Mucosa of gallbladder (tissue), 1 donor: Measurements from ENCODE around the gene QPRT. TPM values are rescaled to one million over a fixed set of nuclear protein-coding genes. Genes with fewer than 3 reads are reported as not detected.
"Not testable (repeated sequence)": the region's sequence is repeated elsewhere in the genome, so short reads cannot be mapped to it uniquely, and the experiment has no call there.

ENCODE experiments used
- DNase-seq: peaks from one replicate; pipeline ENCODE4 v3.0.0-alpha.2; 2020; ENCODE audit warnings: low spot score
- total RNA-seq: library from RNA; stranded (reverse); gene quantifications from one replicate; pipeline ENCODE4 v1.2.1, GENCODE V29; 2021
- donor health status: DM: no; HTN: no; CAD: no.

Gene QPRT
- total RNA-seq, 1 donor from 2014 or later, result 17.2 TPM

DNA sequence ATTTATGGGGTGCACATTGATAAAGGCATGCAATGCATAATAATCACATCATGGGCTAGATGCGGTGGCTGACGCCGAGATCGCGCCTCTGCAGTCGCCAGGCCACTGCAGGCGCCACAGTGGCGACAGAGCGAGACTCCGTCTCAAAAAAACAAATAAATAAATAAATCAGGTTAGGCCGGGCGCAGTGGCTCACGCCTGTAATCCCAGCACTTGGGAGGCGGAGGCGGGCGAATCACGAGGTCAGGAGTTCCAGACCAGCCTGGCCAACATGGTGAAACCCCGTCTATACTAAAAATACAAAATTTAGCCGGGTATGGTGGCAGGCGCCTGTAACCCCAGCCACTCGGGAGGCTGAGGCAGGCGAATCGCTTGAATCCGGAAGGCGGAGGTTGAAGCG lies 13.6 kb downstream of the QPRT start:
- not testable (repeated sequence) for DNase-seq

DNA sequence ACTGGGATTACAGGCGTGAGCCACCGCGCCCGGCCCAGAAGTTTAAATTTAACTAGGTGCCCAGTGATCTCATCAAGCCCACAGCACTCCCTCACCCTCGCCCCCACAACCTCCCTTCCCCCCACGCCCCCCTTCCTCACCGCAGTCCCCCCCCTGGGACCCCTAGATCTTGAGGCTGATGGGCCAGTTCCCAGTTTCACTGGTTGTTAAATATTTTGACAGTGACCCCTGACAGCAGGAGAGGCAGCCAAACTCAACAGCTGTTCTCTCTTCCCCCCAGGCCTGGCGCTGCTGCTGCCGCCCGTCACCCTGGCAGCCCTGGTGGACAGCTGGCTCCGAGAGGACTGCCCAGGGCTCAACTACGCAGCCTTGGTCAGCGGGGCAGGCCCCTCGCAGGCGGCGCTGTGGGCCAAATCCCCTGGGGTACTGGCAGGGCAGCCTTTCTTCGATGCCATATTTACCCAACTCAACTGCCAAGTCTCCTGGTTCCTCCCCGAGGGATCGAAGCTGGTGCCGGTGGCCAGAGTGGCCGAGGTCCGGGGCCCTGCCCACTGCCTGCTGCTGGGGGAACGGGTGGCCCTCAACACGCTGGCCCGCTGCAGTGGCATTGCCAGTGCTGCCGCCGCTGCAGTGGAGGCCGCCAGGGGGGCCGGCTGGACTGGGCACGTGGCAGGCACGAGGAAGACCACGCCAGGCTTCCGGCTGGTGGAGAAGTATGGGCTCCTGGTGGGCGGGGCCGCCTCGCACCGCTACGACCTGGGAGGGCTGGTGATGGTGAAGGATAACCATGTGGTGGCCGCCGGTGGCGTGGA lies 15.6 kb downstream of the QPRT start:
- DNase-seq, result no peak

DNA sequence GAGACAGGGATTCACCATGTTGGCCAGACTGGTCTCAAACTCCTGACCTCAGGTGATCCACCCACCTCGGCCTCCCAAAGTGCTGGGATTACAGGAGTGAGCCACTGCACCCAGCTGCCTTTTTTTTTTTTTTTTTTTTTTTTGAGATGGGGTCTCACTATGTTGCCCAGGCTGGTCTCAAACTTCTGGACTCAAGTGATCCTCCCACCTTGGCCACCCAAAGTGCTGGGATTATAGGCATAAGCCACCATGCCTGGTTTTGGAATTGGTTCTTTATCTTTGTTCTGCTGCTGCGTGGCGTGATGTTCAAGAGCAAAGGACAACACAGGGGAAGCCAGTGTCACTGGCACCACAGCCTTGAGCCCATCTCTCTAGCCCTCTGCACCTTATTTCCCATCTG lies 16.7 kb downstream of the QPRT start:
- not testable (repeated sequence) for DNase-seq

DNA sequence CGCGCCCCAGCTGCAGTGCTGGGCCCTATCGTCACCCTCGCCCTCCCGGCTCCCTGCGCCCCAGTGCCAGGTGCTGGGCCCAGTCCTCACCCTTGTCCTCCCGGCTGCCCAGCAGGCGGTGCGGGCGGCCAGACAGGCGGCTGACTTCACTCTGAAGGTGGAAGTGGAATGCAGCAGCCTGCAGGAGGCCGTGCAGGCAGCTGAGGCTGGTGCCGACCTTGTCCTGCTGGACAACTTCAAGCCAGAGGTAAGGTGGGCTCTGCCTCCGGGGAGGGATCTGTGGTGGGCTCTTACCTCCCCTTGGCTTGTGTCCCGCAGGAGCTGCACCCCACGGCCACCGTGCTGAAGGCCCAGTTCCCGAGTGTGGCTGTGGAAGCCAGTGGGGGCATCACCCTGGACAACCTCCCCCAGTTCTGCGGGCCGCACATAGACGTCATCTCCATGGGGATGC lies 17.9 kb downstream of the QPRT start:
- DNase-seq, result no peak

DNA sequence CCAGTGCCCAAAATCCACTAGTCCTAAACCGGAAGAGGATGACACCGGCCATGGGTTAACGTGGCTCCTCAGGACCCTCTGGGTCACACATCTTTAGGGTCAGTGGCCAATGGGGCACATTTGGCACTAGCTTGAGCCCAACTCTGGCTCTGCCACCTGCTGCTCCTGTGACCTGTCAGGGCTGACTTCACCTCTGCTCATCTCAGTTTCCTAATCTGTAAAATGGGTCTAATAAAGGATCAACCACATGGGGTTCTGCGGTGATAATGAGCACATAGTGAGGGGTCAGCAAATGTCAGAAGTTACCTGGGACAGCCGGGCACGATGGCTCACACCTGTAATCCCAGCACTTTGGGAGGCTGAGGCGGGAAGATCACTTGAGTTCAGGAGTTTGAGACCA lies 18.4 kb downstream of the QPRT start:
- DNase-seq, result no peak

DNA sequence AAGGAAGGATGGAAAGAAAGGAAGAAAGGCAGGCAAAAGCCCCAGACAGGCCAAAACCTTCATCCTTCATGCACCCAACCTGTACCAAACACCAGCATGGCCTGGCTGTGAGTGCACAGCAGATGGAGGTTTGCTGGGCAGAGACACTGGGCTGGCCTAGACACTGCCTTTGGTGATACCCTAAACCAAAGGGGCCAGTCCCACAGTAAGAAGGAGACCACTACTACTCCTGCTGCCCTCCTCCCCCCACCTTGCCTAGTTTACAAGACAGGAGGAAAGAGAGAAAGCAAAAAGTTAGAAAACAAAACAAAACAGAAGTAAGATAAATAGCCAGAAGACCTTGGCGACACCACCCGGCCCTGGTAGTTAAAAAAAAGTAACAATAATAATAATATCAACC lies 19.1 kb downstream of the QPRT start:
- no peak for DNase-seq

DNA sequence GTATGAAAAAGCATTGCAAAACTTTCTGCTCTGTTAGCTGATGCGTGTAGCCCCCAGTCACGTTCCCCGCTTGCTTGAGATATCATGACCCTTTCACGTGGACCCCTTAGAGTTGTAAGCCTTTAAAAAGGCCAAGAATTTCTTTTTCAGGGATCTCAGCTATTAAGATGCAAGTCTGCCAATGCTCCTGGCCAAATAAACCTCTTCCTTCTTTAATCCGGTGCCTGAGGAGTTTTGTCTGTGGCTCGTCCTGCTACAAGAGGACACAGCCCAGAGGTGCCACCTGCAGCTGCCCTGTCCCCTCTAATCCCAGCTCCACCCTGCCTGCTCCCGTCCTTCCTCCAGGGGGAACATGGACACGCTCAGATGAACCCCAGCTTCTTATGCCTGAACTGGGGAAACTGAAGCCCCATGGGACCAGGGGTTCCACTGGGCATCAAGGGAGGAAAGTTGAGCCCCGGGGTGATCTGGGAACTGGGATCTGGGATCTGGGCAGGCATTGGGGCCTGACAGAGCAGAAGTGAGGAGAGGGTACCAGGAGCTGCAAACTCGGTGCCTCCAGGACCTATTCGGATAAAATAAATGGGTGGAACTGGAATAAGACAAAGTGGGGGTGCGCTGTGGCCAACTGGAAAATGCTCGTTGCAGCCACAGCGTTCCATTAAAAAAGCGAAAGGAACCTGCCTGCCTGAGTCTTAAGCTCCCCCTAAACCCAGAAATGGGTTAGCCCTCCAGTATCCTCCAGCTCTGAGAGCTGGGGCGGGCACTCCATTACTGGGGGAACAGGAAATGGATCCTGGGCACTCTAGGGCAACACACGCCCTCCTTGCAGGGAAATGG lies 19.7 kb downstream of the QPRT start:
- no peak for DNase-seq

DNA sequence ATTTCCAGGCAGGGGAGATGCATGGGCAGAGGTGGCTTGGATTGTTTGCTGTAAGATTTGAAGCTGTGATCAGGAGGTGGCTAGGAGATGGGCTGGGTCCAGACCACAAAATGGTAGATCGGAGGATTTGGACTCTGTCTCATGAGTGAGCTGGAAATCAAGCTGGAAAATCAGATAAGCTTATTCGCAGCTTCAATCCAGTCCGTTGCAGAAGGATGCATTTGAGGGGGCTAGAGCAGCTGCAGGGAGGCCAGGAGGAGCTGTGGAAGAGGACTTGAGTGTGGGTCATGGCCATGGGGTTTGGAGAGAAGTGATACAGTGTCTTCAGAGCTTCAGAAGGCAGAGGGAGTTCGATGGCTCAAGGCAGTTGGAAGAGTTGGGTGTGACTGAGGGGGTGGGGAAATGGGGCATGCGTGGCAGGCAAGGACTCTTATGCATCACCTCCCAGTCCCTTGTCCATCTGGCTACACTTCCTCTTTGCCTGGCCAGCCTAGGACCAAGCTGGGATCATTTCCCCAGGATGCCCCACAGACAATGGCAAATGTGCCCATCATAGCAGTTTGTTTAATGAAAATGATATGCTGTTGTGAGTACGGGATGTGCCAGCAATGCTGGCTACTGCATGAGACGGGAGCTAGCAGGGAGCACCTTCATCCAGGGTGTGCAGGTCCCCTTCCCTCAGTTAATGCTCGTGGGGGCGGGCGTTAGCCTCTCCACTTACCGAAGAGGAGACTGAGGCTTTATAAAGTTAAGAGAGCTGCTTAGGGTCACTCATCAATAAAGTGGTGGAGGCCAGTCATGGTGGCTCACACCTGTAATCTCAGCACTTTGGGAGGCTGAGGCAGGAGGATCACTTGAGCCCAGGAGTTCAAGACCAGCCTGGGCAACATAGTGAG lies 20.6 kb downstream of the QPRT start:
- DNase-seq, result no peak

DNA sequence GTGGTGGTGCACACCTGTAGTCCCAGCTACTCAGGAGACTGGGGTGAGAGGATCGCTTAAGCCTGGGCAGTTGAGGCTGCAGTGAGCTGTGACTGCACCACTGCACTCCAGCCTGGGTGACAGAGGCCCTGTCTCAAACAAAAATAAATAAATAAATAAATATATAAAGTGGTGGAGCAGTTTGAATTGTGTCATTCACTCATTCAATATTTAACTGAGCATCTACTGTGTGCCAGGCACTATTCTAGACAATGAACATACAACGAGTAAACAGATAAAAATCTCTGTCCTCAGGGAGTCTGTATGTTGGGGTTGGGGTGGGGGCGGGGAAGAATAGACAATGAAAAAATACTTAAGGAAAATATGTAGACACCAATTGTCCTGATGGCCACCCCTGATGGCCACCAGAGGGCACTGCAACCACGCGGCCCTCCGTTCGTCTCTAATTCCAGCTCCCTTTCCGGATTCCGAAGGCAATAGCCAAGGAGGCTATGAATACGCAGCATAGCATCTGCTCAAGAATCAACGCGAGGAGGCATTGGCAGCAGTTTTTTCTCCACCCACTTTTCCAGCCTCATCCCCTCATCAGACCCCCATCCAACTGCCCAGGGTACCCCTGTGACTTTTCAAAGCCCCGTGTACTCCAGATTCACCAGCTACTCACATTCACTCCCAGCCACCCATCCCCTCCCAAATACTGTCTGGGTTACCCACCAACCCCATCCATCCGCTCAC lies 21.4 kb downstream of the QPRT start:
- DNase-seq, result peak; percentile 82

DNA sequence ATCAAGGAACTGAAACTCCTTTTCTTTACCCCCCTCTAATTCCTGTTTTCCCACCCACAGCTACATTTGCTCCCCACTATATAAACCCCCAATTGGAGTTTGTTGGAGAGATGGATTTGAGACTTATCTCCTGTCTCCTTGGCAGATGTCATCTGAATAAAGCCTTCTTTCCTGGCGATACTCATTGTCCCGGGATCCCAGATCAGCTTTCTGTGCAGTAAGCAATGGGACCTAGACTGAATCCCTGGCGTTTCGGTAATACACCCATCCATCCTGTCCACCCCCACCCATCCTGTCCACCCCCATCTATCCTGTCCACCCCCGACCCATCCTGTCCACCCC lies 22.2 kb downstream of the QPRT start:
- DNase-seq, result no peak

DNA sequence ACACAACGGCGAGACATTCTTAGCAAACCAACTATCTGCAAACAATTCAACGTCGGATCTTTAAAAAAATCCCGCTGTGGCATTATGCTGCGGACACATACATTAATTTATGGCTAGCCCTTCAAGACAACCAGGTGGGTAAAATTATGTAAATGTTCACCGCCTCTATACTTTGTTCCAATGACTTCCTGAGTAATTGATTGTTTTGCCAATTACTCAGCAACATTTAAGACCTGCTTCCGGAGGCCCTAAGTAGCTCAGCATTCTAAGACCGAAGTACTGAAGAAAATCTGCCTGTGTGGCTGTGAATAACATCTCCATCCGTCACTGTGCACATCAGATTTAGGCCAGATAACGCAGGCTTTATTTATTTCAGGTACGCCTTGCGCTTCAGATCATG lies 23.3 kb downstream of the QPRT start:
- no peak for DNase-seq

DNA sequence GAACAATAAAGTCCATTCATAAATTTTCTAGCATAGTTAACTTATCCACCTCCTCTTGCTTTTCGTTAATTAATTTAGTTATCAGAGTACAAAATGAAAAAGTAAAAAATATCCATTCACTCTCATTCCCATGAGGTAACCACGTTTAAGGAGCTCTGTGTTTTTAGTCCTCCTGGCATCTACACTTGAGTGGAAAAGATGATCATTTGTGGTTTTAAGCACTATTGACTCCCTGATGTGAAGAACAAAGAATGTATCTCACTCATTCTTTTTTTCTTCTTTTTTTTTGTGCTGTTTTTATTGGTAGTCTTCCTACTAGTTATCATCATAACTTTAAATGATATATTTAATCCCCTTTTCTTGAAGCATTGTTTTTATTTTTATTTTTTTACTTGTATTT lies 26.1 kb downstream of the QPRT start:
- DNase-seq, result no peak

DNA sequence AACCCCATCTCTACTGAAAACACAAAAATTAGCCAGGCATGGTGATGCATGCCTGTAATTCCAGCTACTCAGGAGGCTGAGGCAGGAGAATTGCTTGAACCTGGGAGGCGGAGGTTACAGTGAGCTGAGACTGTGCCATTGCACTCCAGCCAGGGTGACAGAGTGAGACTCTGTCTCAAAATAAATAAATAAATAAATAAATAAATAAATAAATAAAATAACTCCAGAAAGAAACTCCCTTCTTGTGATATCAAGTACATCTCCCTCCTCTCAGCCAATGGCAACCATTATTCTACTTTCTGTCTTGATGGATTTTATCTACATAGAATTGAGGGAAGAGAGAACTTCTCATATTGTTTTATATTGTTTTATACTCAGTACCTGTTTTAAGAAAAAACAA lies 28.2 kb downstream of the QPRT start:
- DNase-seq, result not testable (repeated sequence)

DNA sequence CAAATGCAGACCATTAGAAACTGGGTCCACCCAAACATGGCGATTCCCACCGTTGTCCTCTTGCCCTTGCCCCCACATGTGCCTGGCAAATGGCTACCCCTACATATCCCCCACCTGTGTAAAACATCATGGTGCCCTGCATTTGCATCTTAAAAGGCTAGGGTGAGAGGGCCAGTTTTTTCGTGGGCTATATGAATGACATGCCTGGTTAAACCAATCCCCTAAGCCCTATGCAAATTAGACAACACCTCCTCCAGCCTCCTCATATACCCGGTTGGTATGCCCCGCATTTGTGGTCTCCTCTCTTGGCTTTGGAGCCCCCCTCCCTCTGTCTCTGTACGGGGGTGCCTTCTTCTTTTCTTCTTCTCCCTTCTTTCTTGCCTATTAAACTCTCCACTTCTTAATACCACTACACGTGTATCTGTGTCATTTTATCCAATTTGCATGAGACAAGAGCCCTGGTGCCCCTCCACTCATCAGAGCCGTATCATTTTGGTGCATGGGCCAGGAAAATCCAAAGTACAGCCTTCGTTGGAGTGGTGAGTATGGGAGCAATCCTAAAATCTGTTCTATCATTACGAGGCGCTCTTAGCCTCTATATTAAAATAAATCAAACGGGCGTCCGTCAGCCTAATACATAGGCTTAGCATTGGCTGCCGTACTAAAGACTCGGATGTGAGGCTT lies 30.1 kb downstream of the QPRT start:
- DNase-seq, result no peak

DNA sequence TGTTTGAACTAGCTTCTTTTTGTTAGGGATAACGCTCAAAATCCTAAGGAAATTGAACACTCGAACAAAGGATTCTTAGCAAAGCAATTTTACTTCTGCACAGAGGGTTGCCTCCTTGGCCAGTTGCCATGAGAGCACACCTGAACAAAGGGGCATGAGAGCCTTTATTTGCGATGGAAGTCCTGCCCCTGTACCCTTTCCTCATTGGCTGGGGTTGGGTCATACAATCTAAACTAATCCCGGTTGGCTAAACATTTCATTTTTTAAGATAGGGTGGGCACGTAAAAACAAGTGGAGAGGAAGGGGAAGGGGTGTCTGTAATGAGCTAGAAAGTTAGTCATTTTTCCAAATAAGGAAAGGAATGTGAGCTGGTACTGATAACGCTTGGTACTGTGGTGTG lies 30.7 kb downstream of the QPRT start:
- DNase-seq, result not testable (repeated sequence)

DNA sequence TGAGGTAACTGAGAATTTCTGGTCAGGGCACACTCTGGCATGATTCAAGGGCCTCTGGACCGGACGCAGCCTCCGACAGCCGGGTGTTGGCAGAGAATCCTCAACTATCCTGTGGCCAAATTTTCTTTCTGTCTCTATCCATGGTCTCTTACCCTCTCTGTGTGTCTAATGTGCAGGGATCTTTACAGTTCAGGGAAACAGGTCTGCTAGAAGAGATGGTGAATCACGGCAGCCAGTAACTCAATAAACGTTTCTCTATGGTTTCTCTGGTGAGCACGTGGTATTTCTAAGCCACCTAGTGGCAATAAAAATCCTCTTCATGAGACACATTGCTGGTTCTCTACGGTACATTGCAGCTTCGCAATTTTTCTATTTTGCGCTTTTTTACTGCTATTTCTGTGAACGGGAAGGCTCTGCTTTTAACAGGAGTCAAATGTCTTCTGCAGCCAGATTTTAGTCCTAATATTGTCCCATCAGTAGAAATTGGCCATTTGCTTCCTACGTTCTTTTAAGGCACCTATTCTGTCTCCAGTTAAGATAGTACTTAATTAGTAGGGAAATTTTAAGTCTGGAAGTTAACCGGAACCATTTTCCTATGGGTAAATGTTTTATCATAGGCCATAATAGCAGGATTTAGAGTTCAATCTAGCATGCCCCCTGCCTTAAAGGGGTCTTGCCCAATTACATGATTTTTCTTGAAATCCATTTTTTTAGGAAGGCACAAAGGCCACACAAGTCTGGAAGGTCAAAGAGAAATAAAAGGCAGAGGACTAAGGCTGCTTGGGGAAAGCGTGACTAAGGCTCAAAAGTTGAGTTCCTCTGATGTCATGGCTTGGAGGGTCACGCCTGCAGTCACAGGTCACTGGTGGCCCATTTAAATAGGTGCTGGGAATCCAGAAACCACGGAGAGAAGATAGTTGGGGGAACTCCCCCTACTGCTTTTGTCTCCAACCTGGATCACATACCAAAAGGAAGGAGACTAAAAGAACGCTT lies 31.5 kb downstream of the QPRT start:
- peak; percentile 44 for DNase-seq

DNA sequence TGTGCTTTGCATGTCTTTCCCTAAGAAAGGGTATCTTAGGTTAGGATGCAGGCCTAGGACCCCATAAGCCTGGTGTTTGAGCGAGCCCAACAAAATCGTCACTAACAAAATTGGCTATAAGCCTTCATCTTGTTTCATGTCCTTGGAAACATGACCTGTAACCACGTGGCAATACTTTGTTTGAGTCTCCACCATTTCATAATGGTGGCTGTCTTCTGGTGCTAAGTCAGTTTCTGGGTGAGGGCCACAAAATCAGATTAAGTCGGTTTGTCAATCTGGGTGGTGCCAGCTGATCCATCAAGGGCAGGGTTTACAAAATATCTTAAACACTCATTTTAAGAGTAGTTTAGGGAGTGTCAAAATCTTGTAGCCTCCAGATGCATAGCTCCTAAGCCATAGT lies 33.8 kb downstream of the QPRT start:
- no peak for DNase-seq

DNA sequence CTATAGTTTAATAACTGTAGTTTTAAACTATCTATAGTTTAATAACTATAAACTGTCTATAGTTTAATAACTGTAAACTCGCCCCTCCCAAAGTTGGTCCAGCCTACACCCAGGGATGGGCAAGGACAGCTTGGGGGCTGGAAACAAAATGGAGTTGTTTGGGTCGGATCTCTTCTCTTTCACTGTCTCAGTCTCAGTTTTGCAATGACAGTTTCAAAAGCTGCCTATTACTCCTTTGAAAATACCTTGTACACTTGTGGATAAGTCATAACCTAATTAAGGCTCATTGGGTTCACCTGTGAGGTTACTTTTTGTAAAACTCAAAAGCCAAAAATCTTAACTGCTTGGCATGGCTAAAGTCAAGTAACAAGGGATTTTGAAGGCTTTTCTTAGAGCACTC lies 35.4 kb downstream of the QPRT start:
- DNase-seq, result no peak

DNA sequence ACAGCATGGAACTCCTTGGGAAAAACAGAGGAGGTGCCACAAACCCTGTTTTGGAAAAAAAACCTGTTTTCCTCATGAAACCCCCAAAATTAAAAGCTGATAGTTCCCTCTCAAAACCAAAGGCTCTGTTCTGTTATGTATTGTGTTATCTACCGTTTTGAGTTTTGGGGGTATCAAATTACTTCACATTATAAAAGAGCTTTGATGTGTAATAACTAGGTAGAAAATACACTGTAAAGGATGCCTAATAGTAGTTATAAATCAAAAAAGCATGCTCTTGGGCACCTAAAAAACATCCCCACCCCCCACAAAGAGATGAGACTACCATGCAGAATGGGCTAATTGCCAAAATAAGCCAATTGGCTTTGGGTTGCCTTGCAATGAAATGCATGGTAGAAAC lies 36.0 kb downstream of the QPRT start:
- DNase-seq, result no peak

DNA sequence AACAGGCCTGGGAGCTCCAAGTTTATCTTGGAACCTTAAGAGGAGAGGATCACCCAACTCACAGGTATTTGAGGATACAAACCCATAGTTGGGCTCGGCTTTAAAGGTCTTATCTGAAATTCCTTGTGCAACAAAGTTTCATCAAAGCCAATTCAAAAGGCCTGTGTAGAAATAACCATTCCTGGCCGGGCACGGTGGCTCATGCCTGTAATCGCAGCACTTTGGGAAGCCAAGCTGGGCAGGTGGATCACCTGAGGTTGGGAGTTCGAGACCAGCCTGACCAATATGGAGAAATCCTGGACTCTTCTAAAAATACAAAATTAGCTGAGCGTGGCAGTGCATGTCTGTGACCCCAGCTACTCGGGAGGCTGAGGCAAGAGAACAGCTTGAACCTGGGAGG lies 38.1 kb downstream of the QPRT start:
- DNase-seq, result no peak
